ENCODE measurements around the gene ATP8B2. TPM values are rescaled to one million over a fixed set of nuclear protein-coding genes. Genes with fewer than 3 reads are reported as not detected.

The ATP8B2 gene
- total RNA-seq, 1 donor from 2014 or later: 44.2 TPM

DNA sequence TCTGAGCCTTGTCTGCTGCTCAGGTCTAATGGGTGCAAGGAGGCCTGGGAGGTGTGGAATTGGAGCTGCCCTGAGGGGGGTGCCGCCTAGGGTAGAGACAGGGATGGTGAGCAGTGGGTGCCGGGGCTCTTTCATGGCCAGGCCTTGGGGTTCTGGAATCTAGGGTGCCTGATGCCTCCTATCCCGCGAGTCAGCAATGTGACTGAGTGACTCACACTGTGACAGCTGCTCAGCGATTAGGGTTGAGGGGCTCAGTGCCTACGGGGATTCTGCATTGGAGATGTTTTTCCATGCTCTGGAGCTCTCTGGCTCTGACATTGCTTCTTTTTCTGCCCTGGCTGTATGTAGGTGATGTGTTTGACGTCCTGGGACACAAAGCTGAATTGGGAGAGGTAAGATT is 16.8 kb downstream of the ATP8B2 start:
- peak overlapping the region; percentile 69 for H3K27ac Mint-ChIP-seq (ENCODE audit: unreplicated experiment)
- H3K4me3 Mint-ChIP-seq: no peak overlapping the region
- peaks cover 4% of the 10 kb centered on the region for H3K4me1 Mint-ChIP-seq
- no peak for DNase-seq (ENCODE audit: low read depth, low spot score)
- H3K36me3 Mint-ChIP-seq (ENCODE audit: low read depth): peaks cover 23% of the 10 kb centered on the region
- TF ChIP-seq, protein P1, sequence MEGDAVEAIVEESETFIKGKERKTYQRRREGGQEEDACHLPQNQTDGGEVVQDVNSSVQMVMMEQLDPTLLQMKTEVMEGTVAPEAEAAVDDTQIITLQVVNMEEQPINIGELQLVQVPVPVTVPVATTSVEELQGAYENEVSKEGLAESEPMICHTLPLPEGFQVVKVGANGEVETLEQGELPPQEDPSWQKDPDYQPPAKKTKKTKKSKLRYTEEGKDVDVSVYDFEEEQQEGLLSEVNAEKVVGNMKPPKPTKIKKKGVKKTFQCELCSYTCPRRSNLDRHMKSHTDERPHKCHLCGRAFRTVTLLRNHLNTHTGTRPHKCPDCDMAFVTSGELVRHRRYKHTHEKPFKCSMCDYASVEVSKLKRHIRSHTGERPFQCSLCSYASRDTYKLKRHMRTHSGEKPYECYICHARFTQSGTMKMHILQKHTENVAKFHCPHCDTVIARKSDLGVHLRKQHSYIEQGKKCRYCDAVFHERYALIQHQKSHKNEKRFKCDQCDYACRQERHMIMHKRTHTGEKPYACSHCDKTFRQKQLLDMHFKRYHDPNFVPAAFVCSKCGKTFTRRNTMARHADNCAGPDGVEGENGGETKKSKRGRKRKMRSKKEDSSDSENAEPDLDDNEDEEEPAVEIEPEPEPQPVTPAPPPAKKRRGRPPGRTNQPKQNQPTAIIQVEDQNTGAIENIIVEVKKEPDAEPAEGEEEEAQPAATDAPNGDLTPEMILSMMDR (conservative IDR thresholded peaks at IDR 0.05): no peak
- no peaks in the 10 kb centered on the region for H3K9me3 Mint-ChIP-seq
- no peaks in the 10 kb centered on the region for H3K27me3 Mint-ChIP-seq (ENCODE audit: low read depth)

DNA sequence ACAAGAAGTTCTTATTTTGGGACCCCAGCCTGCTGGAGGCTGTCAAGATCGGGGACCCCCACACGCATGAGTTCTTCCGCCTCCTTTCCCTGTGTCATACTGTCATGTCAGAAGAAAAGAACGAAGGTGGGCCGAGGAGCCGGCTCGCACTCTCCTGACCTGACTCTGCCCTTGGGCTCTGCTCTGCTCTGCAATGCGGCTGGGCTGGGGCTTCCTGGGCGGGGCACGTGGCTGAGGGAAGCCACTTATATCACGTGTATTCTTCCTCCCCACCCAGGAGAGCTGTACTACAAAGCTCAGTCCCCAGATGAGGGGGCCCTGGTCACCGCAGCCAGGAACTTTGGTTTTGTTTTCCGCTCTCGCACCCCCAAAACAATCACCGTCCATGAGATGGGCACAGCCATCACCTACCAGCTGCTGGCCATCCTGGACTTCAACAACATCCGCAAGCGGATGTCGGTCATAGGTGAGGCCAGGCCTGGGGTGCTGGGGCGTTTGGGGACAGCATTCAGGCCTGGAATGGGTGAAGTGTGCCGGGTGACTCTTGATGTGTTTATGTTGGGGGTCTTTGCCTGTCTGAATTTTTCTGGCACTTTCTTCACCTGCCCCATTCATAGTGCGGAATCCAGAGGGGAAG is 17.6 kb downstream of the ATP8B2 start:
- DNase-seq (ENCODE audit: low read depth, low spot score): no peak
- Mint-ChIP-seq H3K4me1 (peaks cover 4% of the 10 kb centered on the region), H3K27ac (ENCODE audit: unreplicated experiment) (no peak overlapping the region), H3K4me3 (no peak overlapping the region), H3K36me3 (ENCODE audit: low read depth) (peaks cover 20% of the 10 kb centered on the region), H3K9me3 (no peaks in the 10 kb centered on the region), H3K27me3 (ENCODE audit: low read depth) (no peaks in the 10 kb centered on the region)
- TF ChIP-seq, protein P1 (conservative IDR thresholded peaks at IDR 0.05): no peak

DNA sequence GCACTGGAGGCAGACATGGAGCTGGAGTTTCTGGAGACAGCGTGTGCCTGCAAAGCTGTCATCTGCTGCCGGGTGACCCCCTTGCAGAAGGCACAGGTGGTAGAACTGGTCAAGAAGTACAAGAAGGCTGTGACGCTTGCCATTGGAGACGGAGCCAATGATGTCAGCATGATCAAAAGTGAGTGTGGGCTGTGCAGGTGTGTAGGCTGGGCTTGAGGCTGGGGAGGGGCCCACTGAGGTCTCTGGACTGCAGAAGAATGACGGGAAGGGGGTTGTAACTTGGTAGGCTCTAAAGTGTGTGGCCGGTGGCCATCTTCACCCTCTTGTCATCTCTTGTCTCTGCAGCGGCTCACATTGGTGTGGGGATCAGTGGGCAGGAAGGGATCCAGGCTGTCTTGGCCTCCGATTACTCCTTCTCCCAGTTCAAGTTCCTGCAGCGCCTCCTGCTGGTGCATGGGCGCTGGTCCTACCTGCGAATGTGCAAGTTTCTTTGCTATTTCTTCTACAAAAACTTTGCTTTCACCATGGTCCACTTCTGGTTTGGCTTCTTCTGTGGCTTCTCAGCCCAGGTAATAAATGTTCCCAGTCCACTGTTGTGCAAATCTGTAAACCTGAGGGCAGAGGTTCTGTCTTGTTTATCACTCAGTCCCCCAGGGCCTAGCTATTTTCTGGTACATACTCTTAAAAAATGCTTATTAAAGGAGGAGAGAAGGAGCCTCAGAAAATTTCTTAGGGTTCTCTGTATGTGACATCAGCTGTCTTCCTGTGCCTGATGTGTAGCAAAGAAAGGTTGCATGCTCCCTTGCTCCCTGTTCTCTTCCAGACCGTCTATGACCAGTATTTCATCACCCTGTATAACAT is 19.9 kb downstream of the ATP8B2 start:
- H3K36me3 Mint-ChIP-seq (ENCODE audit: low read depth): peaks cover 22% of the 10 kb centered on the region
- DNase-seq (ENCODE audit: low read depth, low spot score): peak; percentile 49
- H3K9me3 Mint-ChIP-seq: no peaks in the 10 kb centered on the region
- H3K27ac Mint-ChIP-seq (ENCODE audit: unreplicated experiment): no peak overlapping the region
- no peaks in the 10 kb centered on the region for H3K4me1 Mint-ChIP-seq
- TF ChIP-seq, protein P1 (conservative IDR thresholded peaks at IDR 0.05): peak; percentile 66
- no peak overlapping the region for H3K4me3 Mint-ChIP-seq
- H3K27me3 Mint-ChIP-seq (ENCODE audit: low read depth): no peaks in the 10 kb centered on the region

DNA sequence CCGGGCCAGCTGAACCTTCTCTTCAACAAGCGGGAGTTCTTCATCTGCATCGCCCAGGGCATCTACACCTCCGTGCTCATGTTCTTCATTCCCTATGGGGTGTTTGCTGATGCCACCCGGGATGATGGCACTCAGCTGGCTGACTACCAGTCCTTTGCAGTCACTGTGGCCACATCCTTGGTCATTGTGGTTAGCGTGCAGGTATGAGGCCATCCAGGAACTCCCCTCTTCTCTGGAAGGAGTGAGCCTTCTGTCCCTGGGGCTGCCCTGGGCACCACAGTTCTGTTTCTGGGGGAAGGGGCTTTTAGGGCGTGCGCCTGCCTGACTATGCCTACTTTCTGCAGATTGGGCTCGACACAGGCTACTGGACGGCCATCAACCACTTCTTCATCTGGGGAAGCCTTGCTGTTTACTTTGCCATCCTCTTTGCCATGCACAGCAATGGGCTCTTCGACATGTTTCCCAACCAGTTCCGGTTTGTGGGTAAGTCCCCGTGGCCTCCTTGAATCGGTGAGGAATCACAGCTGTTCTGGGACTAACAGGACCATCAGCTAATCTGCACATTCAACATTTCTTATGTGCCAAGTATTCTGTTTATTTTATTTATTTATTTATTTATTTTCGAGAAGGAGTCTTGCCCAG is 21.1 kb downstream of the ATP8B2 start:
- DNase-seq (ENCODE audit: low read depth, low spot score): no peak
- no peak overlapping the region for H3K4me3 Mint-ChIP-seq
- H3K27ac Mint-ChIP-seq (ENCODE audit: unreplicated experiment): no peak overlapping the region
- H3K36me3 Mint-ChIP-seq (ENCODE audit: low read depth): peaks cover 19% of the 10 kb centered on the region
- no peaks in the 10 kb centered on the region for H3K9me3 Mint-ChIP-seq
- no peaks in the 10 kb centered on the region for H3K4me1 Mint-ChIP-seq
- TF ChIP-seq, protein P1 (conservative IDR thresholded peaks at IDR 0.05): no peak
- H3K27me3 Mint-ChIP-seq (ENCODE audit: low read depth): no peaks in the 10 kb centered on the region

DNA sequence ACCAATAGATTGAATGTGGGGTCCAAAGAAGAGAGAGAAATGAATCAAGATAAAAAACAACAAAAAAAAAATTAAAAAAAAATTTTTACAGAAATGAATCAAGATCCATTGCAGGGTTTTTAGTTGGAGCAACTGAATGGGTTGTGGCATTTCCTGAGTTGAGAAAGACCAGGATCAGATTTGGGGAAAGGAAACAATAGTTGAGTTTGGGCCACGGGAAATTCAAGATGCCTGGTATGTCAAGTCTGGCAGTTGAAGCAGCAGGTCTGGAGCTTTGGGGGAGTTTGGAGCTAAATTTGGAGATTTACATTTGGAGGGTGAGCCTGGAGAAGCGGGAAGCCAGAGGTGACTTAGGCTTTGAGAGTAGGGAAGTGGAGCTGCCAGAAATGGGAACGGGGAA is 22.6 kb downstream of the ATP8B2 start:
- peaks cover 7% of the 10 kb centered on the region for H3K4me1 Mint-ChIP-seq
- no peak overlapping the region for H3K27ac Mint-ChIP-seq (ENCODE audit: unreplicated experiment)
- no peaks in the 10 kb centered on the region for H3K9me3 Mint-ChIP-seq
- no peak overlapping the region for H3K4me3 Mint-ChIP-seq
- DNase-seq (ENCODE audit: low read depth, low spot score): no peak
- TF ChIP-seq, protein P1 (conservative IDR thresholded peaks at IDR 0.05): no peak
- H3K36me3 Mint-ChIP-seq (ENCODE audit: low read depth): peaks cover 19% of the 10 kb centered on the region
- H3K27me3 Mint-ChIP-seq (ENCODE audit: low read depth): peaks cover 8% of the 10 kb centered on the region

Measured in neural crest cell (in vitro differentiated cells).